ENCODE measurements around the gene EVL. TPM values are rescaled to one million over a fixed set of nuclear protein-coding genes. Genes with fewer than 3 reads are reported as not detected.
A peak's percentile ranks its signal among the peaks of the same experiment; 100 is the strongest.

EVL gene
- total RNA-seq, 1 donor from 2014 or later, result 98.9 TPM

DNA sequence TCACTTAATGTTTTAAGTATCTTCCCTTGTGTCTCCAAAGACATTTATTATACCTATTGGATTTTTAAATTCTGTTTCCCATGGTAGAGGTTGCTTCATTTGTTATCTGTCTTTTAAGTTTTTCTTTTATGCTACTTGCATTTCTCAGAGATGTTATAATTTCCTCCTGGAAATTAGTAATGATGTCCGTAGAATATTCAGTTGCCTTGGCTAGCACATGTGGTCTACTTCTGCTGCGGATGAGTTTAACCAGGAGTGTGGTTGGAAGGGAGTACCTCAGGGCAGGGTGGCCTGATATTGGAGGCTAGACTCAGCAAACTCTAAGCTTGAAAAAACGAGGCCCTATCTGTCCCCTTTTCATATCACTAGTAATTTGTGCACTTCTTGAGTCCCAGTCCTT lies 8.8 kb upstream of the EVL start:
- Mint-ChIP-seq H3K4me1 (ENCODE audit: low read depth) (peaks cover 33% of the 10 kb centered on the region), H3K27me3 (ENCODE audit: low read depth) (no peaks in the 10 kb centered on the region), H3K27ac (ENCODE audit: unreplicated experiment) (no peak overlapping the region), H3K36me3 (ENCODE audit: low read depth) (no peaks in the 10 kb centered on the region), H3K4me3 (ENCODE audit: unreplicated experiment) (no peak overlapping the region), H3K9me3 (ENCODE audit: low read depth) (peaks cover 3% of the 10 kb centered on the region)
- TF ChIP-seq, protein P1, sequence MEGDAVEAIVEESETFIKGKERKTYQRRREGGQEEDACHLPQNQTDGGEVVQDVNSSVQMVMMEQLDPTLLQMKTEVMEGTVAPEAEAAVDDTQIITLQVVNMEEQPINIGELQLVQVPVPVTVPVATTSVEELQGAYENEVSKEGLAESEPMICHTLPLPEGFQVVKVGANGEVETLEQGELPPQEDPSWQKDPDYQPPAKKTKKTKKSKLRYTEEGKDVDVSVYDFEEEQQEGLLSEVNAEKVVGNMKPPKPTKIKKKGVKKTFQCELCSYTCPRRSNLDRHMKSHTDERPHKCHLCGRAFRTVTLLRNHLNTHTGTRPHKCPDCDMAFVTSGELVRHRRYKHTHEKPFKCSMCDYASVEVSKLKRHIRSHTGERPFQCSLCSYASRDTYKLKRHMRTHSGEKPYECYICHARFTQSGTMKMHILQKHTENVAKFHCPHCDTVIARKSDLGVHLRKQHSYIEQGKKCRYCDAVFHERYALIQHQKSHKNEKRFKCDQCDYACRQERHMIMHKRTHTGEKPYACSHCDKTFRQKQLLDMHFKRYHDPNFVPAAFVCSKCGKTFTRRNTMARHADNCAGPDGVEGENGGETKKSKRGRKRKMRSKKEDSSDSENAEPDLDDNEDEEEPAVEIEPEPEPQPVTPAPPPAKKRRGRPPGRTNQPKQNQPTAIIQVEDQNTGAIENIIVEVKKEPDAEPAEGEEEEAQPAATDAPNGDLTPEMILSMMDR (IDR thresholded peaks at IDR 0.05), result no peak
- DNase-seq (ENCODE audit: low spot score), result no peak

DNA sequence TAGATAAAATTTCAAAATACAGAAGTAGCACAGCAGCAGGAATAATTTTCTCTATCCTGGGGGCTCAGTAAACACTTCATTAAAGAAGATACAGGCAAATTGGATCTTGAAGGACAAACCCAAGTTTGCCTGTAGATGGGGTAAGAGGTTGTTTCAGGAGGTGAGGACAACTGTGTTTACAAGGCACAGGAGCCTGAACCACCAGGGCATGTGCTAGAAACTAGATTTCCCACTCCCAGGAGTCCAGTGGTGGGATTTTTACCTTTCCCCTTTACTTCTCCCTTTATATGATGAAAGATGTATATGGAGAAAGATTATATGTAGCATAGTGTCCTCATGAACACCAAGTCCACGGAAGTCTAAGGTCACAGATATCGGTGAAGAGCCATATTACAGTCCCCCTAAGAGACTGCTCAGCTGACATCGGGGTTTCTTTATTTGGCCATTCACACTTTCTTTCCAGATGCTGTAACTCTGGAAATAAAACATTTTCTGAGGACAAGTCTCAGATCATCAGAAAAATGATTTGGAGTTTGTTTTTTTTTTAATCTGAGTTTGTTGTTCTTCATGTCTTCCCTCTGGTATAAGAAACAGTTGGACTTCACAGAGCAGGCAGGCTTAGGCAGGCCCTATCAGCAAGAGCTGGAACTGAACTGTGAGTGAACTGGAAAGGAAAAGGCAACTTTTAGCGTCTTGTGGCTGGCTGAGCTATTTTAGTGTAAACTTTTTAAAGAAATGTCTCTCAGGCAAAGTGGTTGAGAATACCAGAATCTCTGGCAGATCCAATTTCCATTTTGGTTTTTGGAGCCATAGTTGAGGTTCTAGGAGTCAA lies 8.0 kb upstream of the EVL start:
- Mint-ChIP-seq H3K27me3 (ENCODE audit: low read depth) (no peaks in the 10 kb centered on the region), H3K36me3 (ENCODE audit: low read depth) (no peaks in the 10 kb centered on the region), H3K4me3 (ENCODE audit: unreplicated experiment) (no peak overlapping the region), H3K27ac (ENCODE audit: unreplicated experiment) (peak overlapping the region; percentile 81), H3K9me3 (ENCODE audit: low read depth) (peaks cover 3% of the 10 kb centered on the region), H3K4me1 (ENCODE audit: low read depth) (peaks cover 28% of the 10 kb centered on the region)
- no peak for DNase-seq (ENCODE audit: low spot score)
- TF ChIP-seq, protein P1 (IDR thresholded peaks at IDR 0.05), result peak; percentile 61

DNA sequence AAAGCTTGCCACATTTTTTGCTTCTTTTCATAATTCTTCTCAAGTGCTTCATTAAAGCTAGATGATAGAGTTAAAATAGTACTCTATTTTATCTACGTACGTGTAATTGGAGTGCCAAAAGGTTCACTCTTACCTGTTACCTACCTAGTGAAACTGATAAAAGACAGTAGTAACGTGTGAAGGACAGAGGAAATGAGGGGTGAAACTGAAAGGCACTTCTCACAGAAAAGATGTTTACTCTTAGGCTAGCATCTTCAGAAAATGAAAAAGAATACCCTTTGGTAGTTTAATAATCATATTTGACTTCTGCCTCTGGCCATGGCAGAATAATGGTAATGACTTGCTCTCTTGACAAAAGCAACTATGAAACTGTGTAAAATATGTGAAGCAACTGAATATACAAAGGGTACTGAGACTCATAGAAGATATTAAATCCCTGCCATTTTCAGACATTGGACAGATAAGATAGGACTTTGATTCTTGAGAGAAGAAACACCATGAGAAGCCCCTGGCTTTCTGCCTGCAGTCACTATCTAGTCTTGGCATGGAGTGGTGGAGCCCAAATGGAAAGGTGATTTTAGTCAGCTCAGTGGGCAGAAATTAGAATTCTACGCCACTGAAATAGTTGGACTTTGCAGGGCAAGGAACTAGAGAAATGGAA lies 6.3 kb upstream of the EVL start:
- peaks cover 26% of the 10 kb centered on the region for H3K4me1 Mint-ChIP-seq (ENCODE audit: low read depth)
- H3K36me3 Mint-ChIP-seq (ENCODE audit: low read depth), result no peaks in the 10 kb centered on the region
- no peak overlapping the region for H3K4me3 Mint-ChIP-seq (ENCODE audit: unreplicated experiment)
- no peak for DNase-seq (ENCODE audit: low spot score)
- H3K27ac Mint-ChIP-seq (ENCODE audit: unreplicated experiment), result no peak overlapping the region
- H3K27me3 Mint-ChIP-seq (ENCODE audit: low read depth), result no peaks in the 10 kb centered on the region
- TF ChIP-seq, protein P1 (IDR thresholded peaks at IDR 0.05), result no peak
- H3K9me3 Mint-ChIP-seq (ENCODE audit: low read depth), result peaks cover 3% of the 10 kb centered on the region

DNA sequence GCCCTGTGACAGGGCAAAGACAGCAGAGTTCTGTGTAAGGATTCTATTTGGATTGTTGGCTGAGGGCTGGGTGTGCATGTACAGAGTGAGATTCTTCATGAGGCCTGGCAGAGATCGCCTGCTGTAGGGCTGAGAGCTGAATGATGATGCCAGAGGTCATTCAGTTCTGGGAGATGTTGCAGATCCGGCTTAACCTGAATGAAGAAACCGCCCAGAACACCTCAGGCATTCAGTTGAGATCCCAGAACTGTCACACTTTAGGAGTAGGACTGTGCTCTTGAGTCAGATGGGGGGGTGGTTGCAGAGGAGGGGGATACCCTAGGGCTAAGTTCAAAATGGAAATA lies 5.8 kb upstream of the EVL start:
- DNase-seq (ENCODE audit: low spot score), result no peak
- H3K36me3 Mint-ChIP-seq (ENCODE audit: low read depth), result no peaks in the 10 kb centered on the region
- TF ChIP-seq, protein P1 (IDR thresholded peaks at IDR 0.05), result no peak
- H3K27ac Mint-ChIP-seq (ENCODE audit: unreplicated experiment), result no peak overlapping the region
- no peak overlapping the region for H3K4me3 Mint-ChIP-seq (ENCODE audit: unreplicated experiment)
- peaks cover 29% of the 10 kb centered on the region for H3K4me1 Mint-ChIP-seq (ENCODE audit: low read depth)
- no peaks in the 10 kb centered on the region for H3K27me3 Mint-ChIP-seq (ENCODE audit: low read depth)
- peaks cover 3% of the 10 kb centered on the region for H3K9me3 Mint-ChIP-seq (ENCODE audit: low read depth)

DNA sequence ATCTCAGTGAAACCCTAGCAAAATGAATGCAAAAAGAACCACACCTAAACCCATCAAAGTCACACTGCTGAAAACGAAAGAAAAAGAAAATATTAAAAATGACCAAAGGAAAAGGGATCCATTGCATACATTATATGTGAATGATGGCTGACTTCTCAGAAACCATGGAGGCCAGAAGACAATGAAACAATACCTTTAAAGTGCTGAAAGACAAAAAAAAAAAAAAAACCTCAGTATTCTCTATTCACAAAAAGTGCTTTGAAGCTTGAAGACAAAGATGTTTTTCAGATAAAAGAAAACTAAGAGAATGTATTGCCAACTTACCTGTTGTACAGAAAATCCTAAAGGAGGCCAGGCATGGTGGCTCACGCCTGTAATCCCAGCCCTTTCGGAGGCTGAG lies 4.5 kb upstream of the EVL start:
- H3K36me3 Mint-ChIP-seq (ENCODE audit: low read depth), result no peaks in the 10 kb centered on the region
- no peak for DNase-seq (ENCODE audit: low spot score)
- H3K27me3 Mint-ChIP-seq (ENCODE audit: low read depth), result no peaks in the 10 kb centered on the region
- H3K27ac Mint-ChIP-seq (ENCODE audit: unreplicated experiment), result no peak overlapping the region
- peaks cover 36% of the 10 kb centered on the region for H3K4me1 Mint-ChIP-seq (ENCODE audit: low read depth)
- H3K4me3 Mint-ChIP-seq (ENCODE audit: unreplicated experiment), result no peak overlapping the region
- H3K9me3 Mint-ChIP-seq (ENCODE audit: low read depth), result peaks cover 3% of the 10 kb centered on the region
- TF ChIP-seq, protein P1 (IDR thresholded peaks at IDR 0.05), result no peak

All from chondrocyte (in vitro differentiated cells).